ENCODE measurements around the gene SLC9A3.

SLC9A3 gene

GRCh38 chr5:432928-433791 lies 91.1 kb downstream of the SLC9A3 start:
- no peak overlapping the region for H3K27ac ChIP-seq (ENCODE audit: low read depth, low read length)
- no peaks in the 10 kb centered on the region for H3K4me1 ChIP-seq (ENCODE audit: insufficient read depth, low read length)
- no peaks in the 10 kb centered on the region for H3K27me3 ChIP-seq (ENCODE audit: insufficient read depth, low read length)
- H3K9me3 ChIP-seq (ENCODE audit: insufficient read depth, low read depth, low read length), result no peaks in the 10 kb centered on the region
- H3K9ac ChIP-seq (ENCODE audit: low read depth, low read length), result no peak overlapping the region
- no peaks in the 10 kb centered on the region for H3K36me3 ChIP-seq (ENCODE audit: insufficient read depth, low read length)
- WGBS, result 90% methylated on average over 23 of the region's 23 CpGs
- no peak overlapping the region for H3K4me3 ChIP-seq (ENCODE audit: low read length)

DNA sequence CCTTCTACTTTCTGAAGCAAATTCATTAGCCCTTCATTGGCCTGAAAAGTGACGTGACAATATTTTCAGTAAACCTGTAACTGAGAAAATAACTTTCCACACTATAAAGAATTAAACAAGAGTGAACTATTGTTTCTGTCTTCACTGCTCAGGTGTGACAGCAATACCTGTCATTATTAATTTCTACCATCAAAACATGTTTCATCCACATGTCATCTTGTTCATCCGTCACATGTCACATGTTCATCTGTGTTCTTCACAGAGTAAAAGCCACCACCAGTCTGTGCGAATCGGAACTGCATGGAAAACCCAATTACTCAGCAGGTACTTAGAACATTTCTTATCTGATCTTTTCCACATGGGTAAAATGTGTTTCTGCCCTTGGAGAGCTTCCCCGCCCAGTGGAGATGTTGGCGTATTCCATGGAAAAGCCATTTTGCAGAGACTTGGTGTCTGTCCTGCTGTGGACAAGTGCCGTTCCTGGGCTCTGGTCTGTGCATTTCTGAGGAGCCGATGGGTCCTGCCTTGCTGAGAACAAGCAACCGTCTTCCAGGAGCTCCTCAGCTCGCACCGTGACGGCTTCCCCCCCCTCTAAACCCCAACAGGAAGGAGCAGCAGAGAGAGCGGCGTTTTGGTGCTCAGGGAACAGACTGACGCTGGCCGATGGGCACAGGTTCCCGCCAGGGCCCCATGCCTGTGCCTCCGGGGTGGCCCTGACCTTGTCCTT lies 91.9 kb downstream of the SLC9A3 start:
- no peaks in the 10 kb centered on the region for H3K9me3 ChIP-seq (ENCODE audit: insufficient read depth, low read depth, low read length)
- H3K9ac ChIP-seq (ENCODE audit: low read depth, low read length), result no peak overlapping the region
- H3K4me3 ChIP-seq (ENCODE audit: low read length), result no peak overlapping the region
- 90% methylated on average over 18 of the region's 18 CpGs for WGBS
- no peaks in the 10 kb centered on the region for H3K4me1 ChIP-seq (ENCODE audit: insufficient read depth, low read length)
- H3K27ac ChIP-seq (ENCODE audit: low read depth, low read length), result no peak overlapping the region
- H3K27me3 ChIP-seq (ENCODE audit: insufficient read depth, low read length), result no peaks in the 10 kb centered on the region
- no peaks in the 10 kb centered on the region for H3K36me3 ChIP-seq (ENCODE audit: insufficient read depth, low read length)

GRCh38 chr5:431711-432050 lies 92.6 kb downstream of the SLC9A3 start:
- Histone ChIP-seq H3K9ac (ENCODE audit: low read depth, low read length) (no peak overlapping the region), H3K4me1 (ENCODE audit: insufficient read depth, low read length) (no peaks in the 10 kb centered on the region), H3K27ac (ENCODE audit: low read depth, low read length) (no peak overlapping the region), H3K9me3 (ENCODE audit: insufficient read depth, low read depth, low read length) (no peaks in the 10 kb centered on the region), H3K4me3 (ENCODE audit: low read length) (no peak overlapping the region), H3K27me3 (ENCODE audit: insufficient read depth, low read length) (no peaks in the 10 kb centered on the region), H3K36me3 (ENCODE audit: insufficient read depth, low read length) (no peaks in the 10 kb centered on the region)
- 92% methylated on average over 4 of the region's 4 CpGs for WGBS

DNA sequence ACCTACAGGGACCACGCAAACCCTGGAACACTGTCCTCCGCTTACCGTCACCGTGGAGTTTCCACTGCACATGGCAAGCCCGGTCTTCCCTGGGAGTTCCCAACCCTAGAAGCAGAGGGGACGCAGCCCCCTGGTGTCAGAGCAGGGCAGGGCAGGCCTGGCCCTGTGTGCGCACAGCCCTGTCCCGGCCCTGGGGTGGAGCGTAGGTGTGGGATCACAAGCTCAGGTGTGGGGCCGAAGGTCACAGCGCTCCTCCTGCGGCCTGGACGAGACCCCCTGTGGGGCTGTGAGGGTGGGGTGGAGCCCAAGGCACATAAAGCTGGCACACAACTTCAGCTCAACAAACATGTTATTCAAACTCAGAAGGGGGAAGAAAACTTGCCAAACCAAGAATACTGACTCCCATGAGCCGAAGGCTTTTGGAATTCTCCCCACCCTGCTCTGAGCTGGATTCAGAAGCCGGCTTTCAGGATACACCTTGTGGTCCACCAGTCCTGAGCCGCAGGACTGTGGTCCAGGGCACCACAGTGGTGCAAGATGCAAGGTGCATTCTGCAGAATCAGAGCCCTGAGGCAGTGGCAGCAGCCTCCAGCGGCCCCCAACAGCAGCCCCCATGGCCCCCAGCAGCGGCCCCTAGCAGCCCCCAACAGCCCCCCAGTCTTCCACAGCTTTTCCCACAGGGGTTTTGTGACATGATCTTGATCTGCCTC lies 93.1 kb downstream of the SLC9A3 start:
- Histone ChIP-seq H3K9me3 (ENCODE audit: insufficient read depth, low read depth, low read length) (no peaks in the 10 kb centered on the region), H3K36me3 (ENCODE audit: insufficient read depth, low read length) (no peaks in the 10 kb centered on the region), H3K9ac (ENCODE audit: low read depth, low read length) (no peak overlapping the region), H3K4me3 (ENCODE audit: low read length) (no peak overlapping the region), H3K27ac (ENCODE audit: low read depth, low read length) (no peak overlapping the region), H3K4me1 (ENCODE audit: insufficient read depth, low read length) (no peaks in the 10 kb centered on the region), H3K27me3 (ENCODE audit: insufficient read depth, low read length) (no peaks in the 10 kb centered on the region)
- 60% methylated on average over 18 of the region's 18 CpGs for WGBS

- no peak overlapping the region for H3K9ac ChIP-seq (ENCODE audit: low read depth, low read length)
- 91% methylated on average over 25 of the region's 25 CpGs for WGBS
- H3K27ac ChIP-seq (ENCODE audit: low read depth, low read length), result no peak overlapping the region
Observed at GRCh38 chr5:430214-430925, 93.9 kb downstream of the SLC9A3 start.

DNA sequence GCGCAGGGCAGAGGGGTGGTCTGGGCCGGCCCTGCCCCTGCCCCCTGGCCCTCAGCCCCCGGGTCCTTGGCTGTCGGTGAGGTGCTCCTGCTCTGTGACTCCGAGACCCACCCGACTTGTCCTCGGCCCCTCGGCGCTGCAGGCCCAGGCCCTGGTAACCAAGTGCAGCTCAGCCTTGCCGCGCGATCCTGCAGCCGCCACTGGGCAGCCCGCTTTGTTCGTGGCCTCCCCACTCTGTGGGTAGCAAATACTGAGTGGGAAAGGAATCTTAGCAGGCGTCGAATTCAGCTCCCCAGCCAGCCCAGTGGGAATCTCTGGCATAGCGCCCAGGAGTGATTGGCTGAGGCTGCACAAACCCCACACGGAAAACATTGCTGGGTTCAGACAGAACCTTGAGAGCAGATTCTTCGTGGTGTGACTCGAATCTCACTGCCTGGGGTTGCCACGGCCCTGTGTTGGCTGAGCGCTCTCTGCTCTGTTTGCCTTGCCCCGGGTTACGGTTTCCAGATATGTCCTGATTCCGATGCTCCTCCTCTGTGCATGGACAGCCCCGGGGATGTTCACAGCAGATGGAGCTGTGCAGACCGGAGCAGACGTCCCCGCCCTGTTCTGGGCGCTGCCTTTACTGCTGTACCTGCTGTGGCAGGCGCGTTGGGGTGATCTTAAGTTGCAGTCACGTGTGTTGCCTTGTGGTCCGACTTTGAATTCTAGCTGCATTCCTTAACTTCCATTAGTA lies 94.6 kb downstream of the SLC9A3 start:
- Histone ChIP-seq H3K9me3 (ENCODE audit: insufficient read depth, low read depth, low read length) (no peaks in the 10 kb centered on the region), H3K4me1 (ENCODE audit: insufficient read depth, low read length) (no peaks in the 10 kb centered on the region), H3K27me3 (ENCODE audit: insufficient read depth, low read length) (no peaks in the 10 kb centered on the region), H3K9ac (ENCODE audit: low read depth, low read length) (no peak overlapping the region), H3K36me3 (ENCODE audit: insufficient read depth, low read length) (no peaks in the 10 kb centered on the region), H3K4me3 (ENCODE audit: low read length) (no peak overlapping the region), H3K27ac (ENCODE audit: low read depth, low read length) (no peak overlapping the region)
- WGBS, result 94% methylated on average over 35 of the region's 35 CpGs

More at GRCh38 chr5:430214-430925, 93.9 kb downstream of the SLC9A3 start:
- Histone ChIP-seq H3K4me3 (ENCODE audit: low read length) (no peak overlapping the region), H3K4me1 (ENCODE audit: insufficient read depth, low read length) (no peaks in the 10 kb centered on the region), H3K9me3 (ENCODE audit: insufficient read depth, low read depth, low read length) (no peaks in the 10 kb centered on the region), H3K27me3 (ENCODE audit: insufficient read depth, low read length) (no peaks in the 10 kb centered on the region), H3K36me3 (ENCODE audit: insufficient read depth, low read length) (no peaks in the 10 kb centered on the region)

DNA sequence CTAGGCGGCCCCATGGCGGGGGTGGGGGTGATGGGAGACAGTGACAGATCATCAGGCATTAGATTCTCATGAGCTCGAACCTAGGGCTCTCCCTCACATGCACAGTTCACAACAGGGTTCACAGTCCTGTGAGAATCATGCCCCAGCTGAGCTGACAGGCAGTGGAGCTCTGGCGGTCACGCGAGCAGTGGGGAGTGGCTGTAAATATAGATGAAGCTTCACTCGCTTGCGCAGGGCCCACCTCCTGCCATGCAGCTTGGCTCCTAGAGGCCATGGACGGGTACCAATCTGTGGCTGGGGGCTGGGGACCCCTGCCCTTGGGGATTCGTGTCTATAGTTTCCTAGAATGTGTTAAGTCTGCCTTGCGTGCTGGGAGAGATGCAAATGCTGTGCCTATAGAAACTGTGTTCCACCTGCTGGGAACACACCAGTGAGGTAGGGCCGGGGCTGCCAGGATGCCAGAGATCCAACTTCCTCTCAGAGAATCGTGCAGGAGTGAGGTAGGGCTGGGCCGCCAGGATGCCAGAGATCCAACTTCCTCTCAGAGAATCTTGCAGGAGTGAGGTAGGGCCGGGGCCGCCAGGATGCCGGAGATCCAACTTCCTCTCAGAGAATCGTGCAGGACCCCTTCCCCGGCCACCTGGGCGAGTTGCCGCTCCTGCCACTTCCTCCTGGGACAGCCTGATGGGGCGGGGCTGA lies 95.3 kb downstream of the SLC9A3 start:
- Histone ChIP-seq H3K9me3 (ENCODE audit: insufficient read depth, low read depth, low read length) (no peaks in the 10 kb centered on the region), H3K27ac (ENCODE audit: low read depth, low read length) (no peak overlapping the region), H3K27me3 (ENCODE audit: insufficient read depth, low read length) (no peaks in the 10 kb centered on the region), H3K4me1 (ENCODE audit: insufficient read depth, low read length) (no peaks in the 10 kb centered on the region), H3K36me3 (ENCODE audit: insufficient read depth, low read length) (no peaks in the 10 kb centered on the region), H3K9ac (ENCODE audit: low read depth, low read length) (no peak overlapping the region), H3K4me3 (ENCODE audit: low read length) (no peak overlapping the region)
- 89% methylated on average over 22 of the region's 22 CpGs for WGBS

DNA sequence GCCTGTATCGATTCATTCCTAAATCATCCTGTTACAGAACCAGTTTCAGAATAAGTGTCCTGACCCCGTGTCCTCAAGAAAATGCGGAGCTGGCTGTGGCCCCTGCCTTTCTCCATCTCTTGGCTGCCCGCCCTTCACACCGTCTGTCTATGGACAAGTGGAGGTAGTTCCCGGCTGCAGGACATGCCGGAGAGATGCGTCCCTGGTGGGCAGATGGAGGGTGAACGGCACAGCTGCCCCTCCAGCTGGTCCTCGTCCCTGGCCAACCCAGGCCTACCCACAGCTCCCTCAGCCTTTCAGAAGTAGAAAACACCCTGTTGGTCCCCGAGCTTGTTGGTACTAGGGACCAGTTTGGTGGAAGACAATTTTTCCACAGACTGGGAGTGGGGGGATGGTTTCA lies 96.0 kb downstream of the SLC9A3 start:
- Histone ChIP-seq H3K27me3 (ENCODE audit: insufficient read depth, low read length) (no peaks in the 10 kb centered on the region), H3K9me3 (ENCODE audit: insufficient read depth, low read depth, low read length) (no peaks in the 10 kb centered on the region), H3K36me3 (ENCODE audit: insufficient read depth, low read length) (no peaks in the 10 kb centered on the region), H3K4me3 (ENCODE audit: low read length) (no peak overlapping the region), H3K4me1 (ENCODE audit: insufficient read depth, low read length) (no peaks in the 10 kb centered on the region), H3K27ac (ENCODE audit: low read depth, low read length) (no peak overlapping the region), H3K9ac (ENCODE audit: low read depth, low read length) (no peak overlapping the region)
- WGBS, result 93% methylated on average over 11 of the region's 11 CpGs

- Histone ChIP-seq H3K9ac (ENCODE audit: low read depth, low read length) (no peak overlapping the region), H3K9me3 (ENCODE audit: insufficient read depth, low read depth, low read length) (no peaks in the 10 kb centered on the region), H3K4me3 (ENCODE audit: low read length) (no peak overlapping the region), H3K36me3 (ENCODE audit: insufficient read depth, low read length) (no peaks in the 10 kb centered on the region), H3K27me3 (ENCODE audit: insufficient read depth, low read length) (no peaks in the 10 kb centered on the region), H3K4me1 (ENCODE audit: insufficient read depth, low read length) (no peaks in the 10 kb centered on the region), H3K27ac (ENCODE audit: low read depth, low read length) (no peak overlapping the region)
- 93% methylated on average over 39 of the region's 39 CpGs for WGBS
Observed at GRCh38 chr5:427415-428087, 96.7 kb downstream of the SLC9A3 start.

Measured in HUES64 (cell line).